HCEC 1CT (cell line): ENCODE data around the gene PRKCQ.
A peak's percentile ranks its signal among the peaks of the same experiment; 100 is the strongest.

Experiments
- DNase-seq: peaks from one replicate; pipeline ENCODE4 v3.0.0-alpha.2; 2017

The PRKCQ gene

GRCh38 chr10:6431861-6432260, 148.2 kb downstream of the PRKCQ start:
- no peak for DNase-seq

GRCh38 chr10:6431186-6431585, 148.9 kb downstream of the PRKCQ start:
- no peak for DNase-seq

- no peak for DNase-seq
These were observed 149.6 kb downstream of the PRKCQ start for GRCh38 chr10:6430423-6430980.

GRCh38 chr10:6427357-6427959, 152.6 kb downstream of the PRKCQ start:
- DNase-seq: no peak

DNA sequence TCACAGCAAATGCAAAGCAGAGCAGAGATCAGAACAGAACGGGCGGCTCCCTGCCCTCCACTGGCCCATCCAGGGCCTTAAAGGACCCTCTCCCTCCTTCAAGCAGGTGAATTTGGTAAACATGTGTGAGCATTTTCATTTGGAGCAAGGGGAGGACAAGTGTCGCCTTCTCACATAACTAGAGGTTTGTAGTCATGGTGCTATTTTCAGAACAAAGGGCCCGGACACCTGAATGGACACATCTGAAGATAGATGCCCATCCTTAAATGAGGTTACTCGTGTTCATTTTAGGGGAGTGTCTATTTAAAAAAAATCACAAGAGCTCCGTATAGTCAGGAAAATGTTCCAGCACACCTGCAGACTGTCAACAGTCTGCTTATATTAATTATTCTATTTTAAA, 153.8 kb downstream of the PRKCQ start:
- DNase-seq: no peak

DNA sequence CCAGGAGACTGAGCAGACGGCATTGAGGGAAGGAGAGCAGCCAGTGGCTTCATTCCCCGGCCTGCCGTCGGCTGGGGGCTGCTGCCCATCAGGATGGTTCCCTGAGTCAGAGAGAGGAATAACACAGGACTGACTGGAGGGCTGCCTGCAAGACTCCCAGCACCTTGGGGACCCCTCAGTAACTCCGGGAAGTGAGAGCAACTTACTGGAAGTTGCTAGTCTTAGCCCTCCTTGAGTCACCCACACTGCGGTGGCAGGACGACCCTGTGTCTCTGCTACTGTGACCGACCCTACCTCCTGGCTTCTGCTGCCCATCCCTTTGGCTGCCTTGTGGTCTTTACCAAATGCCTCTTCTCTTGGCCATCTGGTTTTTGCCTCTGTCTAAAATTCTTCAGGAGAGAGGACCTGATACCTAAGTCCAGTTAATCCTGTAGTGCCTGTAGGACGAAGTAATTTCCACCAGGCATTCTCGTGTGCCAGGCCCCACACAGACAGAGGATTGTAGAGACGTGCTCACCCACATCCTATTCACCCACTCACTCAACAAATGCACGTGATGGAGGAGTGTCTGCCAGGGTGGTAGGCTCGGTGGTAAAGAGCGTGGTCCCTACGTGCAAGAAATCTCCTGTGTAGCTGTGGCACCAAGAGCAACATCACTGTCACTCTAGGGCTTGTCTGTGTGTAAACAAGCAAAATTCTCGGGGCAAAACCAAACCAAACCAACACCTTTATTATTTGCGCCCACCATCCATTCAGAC, 156.5 kb downstream of the PRKCQ start:
- no peak for DNase-seq

DNA sequence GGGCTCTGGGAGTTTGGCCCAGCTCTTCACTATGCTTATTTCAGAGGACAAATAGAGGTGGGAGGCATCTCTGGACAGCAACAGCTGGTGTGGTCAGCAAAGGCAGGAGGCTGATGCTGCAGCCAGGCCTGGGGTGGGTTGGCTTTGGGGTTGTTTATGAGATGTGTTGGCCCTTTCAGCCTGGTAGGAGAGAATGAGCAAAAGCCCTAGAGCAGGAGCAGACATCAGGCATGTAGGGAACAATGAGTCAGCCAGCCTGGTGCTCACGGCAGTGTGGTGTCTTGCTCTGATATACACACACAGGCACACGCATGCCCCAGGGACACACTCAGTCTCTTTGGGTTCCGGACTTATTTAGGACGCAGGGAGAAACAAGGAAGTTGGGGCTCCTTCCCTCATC, 157.1 kb downstream of the PRKCQ start:
- DNase-seq: no peak

DNA sequence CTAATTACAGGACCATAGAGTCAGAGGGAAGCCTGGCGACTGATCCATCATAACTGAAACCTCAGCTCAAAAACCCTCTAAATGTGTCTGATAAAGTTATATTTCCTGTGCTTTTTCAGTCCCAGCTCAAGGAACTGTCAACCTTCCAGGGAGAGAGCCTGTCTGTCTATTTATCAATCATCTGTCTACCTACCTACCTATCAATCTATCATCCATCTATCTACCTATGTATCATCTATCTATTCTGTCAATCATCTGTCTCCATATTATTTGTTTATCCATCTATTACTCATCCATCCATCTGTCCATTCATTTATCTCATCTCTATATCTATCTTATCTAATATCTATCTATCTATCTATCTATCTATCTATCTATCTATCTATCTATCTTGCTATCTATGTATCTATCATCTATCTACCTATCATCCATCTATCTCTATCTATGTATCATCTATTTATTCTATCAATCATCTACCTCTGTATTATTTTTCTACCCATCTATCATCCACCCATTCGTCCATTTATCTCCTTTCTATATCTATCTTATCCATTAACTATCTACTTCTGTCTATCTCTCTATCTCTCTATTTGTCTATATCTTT, 161.4 kb downstream of the PRKCQ start:
- no peak for DNase-seq

- DNase-seq: no peak
These were observed 161.9 kb downstream of the PRKCQ start for GRCh38 chr10:6418167-6418566.

GRCh38 chr10:6416892-6417512, 163.1 kb downstream of the PRKCQ start:
- DNase-seq: peak; percentile 27

GRCh38 chr10:6411436-6411835, 168.6 kb downstream of the PRKCQ start:
- DNase-seq: no peak

GRCh38 chr10:6410830-6411229, 169.2 kb downstream of the PRKCQ start:
- no peak for DNase-seq

GRCh38 chr10:6409971-6410643, 170.0 kb downstream of the PRKCQ start:
- peak; percentile 75 for DNase-seq

DNA sequence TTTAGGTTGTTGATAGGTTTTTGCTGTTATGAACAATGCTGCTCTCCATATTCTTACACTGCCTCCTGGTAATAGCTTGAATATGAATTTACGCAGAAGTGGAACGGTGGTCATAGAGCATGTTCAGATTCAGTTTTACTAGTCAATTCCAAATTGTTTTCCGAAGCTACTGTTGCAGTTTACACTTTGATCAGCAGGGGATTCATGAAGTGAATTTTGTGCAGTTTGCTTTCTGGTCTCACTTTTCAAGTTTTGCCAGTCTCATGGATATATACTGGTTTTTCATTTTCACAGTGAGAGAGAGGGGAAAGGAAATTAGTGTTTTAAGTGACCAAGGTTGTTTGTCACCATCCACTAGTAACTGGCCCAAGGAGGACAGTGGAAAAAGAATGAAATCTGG, 171.3 kb downstream of the PRKCQ start:
- no peak for DNase-seq

- DNase-seq: no peak
These were observed 172.9 kb downstream of the PRKCQ start for GRCh38 chr10:6407034-6407721.

DNA sequence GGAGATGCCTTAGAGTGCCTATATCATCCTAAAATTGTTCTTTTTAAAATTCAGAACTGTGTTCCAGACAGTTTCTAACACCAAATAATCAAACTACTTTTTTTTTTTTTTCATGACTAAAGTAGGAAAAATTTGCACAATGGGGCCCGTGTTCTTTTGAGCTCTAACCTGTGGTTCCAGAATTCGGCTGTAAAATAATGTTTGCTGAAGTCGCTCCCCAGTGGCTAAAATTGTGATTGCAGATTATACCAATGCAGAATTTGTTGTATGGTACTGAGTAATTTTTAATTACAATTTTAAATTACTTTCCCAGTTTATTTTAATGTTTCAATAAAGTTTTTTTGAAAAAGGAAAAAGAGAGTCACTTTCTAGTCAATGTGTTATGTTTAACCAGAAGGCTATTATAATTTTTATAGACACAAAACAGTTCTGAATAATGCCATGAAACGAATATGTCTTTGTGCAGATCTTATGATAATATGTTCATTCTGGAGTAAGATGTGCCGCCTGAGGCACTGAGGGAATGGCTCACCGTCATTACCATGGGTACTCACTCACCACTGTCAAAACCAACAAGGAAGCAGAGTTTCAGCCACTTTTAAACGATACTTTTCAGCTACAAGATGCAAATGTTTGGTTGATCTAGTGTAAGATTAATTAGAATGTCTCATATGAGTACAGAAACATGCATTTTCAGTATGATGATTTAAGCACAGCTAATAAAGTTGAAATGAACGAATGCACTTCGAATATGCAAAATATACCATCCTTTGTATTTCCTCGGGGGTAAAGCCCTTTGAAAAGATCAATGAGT, 173.6 kb downstream of the PRKCQ start:
- peak; percentile 38 for DNase-seq

GRCh38 chr10:6405713-6406112, 174.4 kb downstream of the PRKCQ start:
- DNase-seq: no peak

- no peak for DNase-seq
These were observed 175.7 kb downstream of the PRKCQ start for GRCh38 chr10:6404127-6405072.

GRCh38 chr10:6402960-6403359, 177.1 kb downstream of the PRKCQ start:
- no peak for DNase-seq

GRCh38 chr10:6402349-6402709, 177.7 kb downstream of the PRKCQ start:
- no peak for DNase-seq
